Stimulated activated CD8-positive, alpha-beta memory T cell treated with anti-CD3 and anti-CD28 coated beads, Interleukin-2, amount 100 ng/mL, for 48 hours (primary cell): ENCODE data around the gene PGAP3.
"Not testable (repeated sequence)": the region's sequence is repeated elsewhere in the genome, so short reads cannot be mapped to it uniquely, and the experiment has no call there.

Source experiments
- DNase-seq, 2 donors: peaks; one replicate each; pipeline ENCODE4 v3.0.0-alpha.2; 2020; ENCODE audit warnings: low read depth in 2 of 2

Gene PGAP3, protein sequence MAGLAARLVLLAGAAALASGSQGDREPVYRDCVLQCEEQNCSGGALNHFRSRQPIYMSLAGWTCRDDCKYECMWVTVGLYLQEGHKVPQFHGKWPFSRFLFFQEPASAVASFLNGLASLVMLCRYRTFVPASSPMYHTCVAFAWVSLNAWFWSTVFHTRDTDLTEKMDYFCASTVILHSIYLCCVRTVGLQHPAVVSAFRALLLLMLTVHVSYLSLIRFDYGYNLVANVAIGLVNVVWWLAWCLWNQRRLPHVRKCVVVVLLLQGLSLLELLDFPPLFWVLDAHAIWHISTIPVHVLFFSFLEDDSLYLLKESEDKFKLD

DNA sequence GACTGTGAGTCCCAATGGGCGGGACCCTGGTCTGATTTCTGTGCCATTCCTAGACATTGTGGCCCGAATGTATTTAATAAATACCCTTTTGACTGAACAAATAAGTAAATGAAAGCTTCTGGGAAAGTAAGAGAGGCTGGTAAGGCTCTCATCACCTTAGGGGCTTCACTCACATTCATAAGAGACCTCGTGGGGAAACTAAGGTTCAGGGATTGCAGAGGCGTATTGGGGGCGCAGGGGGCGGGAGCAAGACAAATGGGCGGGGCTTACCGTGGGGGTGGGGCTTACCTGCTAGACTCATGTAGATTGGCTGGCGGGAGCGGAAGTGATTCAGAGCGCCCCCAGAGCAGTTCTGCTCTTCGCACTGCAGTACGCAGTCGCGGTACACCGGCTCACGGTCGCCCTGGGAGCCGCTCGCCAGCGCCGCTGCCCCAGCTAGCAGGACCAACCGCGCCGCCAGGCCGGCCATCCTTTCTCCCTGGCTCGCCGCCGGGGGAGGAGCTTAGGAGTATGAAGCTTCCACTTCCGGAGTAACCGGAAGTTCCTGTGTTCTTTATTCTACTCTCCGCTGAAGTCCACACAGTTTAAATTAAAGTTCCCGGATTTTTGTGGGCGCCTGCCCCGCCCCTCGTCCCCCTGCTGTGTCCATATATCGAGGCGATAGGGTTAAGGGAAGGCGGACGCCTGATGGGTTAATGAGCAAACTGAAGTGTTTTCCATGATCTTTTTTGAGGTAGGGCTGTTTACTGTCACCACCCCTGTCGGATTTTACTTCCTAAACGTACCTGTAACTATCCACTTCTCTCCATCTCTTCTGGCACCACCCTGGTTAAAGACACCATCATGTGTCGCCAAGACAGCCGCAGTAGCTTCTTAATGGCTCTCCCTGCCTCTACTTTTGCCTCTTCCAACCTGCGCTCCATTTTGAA is at the start of gene PGAP3:
TSS of gene PGAP3 (minus strand) at position 512 of the 929 bp plus-strand sequence. CDS start at position 469, 43 bp downstream.
- peak; percentile 83 to 91 for DNase-seq

DNA sequence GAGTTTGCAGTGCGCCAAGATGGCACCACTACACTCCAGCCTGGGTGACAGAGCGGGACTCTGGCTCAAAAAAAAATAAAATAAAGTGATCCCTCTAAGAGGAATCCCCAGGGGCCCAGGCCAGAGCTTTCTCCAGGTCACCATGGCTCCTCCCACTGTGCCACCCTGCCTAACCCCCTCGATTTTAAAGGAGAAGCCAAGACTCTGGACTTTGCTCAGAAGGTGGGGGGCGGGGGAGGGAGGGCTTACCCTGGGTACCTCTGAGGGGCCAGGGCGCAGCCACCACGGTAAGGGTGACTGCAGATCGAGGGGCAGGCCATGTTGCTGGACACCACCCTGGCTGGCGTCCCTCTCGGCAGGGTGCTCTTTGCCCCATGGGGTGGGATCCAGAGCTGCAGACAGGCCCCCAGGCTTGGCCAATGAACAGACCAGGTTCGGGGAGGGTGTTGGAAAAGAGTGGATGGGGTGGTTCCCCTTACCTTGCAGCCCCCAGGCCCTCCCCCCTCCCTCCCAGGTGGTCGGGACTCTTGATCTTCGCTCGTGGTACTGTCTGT is 49.4 kb upstream of the PGAP3 start:
- DNase-seq: no peak

DNA sequence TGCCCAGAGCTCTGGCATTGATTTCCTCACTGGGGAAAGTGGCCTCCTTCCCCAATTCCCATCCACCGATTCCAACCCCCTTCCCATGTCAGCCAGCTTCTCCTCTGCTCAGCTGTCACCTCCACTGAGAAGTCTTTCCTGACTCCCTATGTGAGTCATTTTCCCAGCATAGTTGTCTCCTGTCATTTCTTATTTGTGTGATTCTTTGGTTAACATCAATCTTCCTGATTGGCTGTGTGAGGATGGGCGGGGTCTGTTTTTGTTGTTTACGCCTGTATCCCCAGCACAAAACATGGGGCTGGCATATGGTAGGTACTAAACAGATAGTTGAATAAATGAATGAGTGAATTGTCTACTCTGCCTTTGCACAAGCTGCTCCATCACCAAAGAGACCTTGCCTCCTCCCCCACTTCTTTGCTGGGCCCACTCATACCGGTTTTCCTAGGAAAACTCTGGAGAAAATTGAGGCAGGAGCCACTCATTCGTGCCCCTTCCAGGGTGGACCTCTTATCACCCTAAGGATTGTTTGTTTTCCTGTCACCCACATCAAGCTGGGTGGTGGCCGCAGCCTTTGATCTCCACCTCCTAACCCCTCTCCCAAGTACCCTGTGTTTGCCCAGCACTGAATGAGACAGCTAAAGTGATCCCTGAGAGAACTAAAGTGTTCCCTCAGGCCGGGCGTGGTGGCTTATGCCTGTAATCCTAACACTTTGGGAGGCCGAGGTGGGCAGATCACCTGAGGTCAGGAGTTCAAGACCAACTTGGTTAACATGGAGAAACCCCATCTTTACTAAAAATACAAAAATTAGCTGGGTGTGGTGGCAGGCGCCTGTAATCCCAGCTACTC is 48.7 kb upstream of the PGAP3 start:
- DNase-seq: no peak

DNA sequence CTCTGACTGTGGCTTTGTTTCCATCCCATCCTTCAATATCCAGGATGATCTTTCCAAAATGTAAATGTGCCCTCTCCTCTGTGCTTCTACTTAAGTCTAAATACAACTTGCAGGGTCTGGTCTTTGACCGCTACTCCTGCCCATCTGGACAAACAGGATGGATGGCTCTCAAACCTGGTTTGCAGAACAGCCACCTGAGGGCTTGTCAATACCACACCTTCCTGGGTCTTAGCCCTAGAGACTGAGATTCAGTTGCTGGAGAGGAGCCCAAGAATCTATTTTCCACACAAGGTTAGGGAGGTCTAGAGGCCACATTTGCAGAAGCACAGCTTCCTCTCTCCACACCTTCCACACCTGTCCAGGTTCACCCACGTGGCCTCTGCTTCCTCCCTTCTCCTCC is 48.0 kb upstream of the PGAP3 start:
- DNase-seq: no peak

DNA sequence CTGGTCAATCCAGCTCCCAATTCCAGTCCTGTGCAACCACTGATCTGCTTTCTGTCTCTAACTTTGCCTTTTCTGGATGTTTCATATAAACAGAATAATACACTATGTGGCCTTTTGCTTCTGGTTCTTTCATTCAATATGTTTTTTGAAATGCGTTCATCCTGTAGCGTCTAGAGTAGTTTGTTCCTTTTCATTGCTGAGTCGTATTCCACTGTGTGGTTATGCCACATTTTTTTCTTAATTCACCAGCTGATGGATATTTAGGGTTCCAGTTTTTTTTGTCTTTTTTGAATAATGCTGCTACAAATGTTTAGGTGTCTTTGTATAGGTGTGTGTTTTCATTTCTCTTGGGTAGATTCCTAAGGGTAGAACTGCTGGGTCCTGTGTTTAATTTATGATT is 44.7 kb upstream of the PGAP3 start:
- DNase-seq: no peak

DNA sequence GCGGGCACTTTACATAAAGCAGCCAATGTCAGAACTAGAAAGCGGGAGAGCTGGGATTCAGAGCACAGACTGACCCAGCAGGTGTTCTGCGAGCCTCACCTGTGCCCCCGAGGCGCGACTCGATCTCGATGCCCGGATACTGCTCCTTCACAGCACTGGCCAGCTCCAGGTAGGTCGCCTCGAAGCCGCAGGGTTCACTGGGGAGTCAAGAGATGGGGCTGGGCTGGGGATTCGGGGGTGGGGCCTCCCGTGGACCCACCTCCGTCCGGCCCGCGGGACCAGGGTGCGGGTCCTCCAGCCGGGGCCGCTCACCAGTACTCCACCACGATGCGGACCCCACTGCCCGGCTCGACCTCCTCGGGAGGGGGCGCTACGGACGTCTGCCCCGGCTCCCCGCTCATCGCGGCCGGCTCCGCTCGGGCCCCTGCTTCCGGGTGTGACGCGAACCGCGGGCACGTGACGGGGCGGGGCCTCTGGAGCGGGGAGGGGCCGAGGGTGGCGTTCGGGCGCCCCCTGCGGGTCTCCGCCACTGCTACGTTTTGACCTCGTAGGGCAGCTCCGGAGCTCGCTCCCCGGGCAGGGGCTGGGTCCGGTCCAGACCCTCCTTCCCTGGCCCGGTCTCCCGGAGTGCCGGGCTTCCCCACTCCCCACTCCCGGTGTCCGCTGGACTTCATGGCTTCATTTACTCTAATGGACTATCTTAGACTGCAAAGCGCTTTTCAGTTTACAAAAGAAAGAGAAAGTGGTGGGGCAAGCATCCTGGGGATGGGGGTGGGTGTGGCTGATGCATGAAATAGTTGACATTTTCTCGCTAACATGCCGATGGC is 42.5 kb upstream of the PGAP3 start, which contains the start of gene MIEN1:
TSS of gene MIEN1 (minus strand) at position 438 of the 827 bp plus-strand sequence. CDS start at position 401, 37 bp downstream.
- peak; percentile 91 to 95 for DNase-seq

DNA sequence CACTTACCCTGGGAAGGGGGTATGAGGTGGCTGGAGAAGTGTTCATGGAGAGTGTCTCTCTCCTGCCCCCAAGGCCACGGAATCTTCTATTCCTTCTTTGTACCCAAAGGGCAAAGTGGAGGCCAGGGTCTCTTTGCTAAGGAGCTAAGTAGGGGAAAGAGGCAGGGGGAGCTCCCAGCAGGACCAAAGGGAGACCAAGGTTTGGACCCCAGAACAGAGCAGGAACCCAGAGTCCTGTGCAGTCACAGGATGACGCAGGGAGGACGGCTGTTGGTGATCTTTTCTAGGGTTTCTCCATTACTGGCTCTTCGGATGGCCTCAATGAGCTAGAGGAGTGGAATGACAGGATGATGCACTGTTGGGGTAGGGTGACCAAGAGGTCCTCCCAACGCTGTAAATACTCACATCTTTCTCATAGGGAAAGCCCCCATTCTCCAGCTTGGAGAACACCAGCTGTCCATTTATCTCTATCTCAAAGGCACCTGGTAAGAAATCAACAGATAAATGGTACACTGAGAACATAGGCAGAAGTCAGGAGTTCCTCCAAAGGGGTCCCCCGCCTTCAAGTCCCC is 41.5 kb upstream of the PGAP3 start:
- DNase-seq: no peak

DNA sequence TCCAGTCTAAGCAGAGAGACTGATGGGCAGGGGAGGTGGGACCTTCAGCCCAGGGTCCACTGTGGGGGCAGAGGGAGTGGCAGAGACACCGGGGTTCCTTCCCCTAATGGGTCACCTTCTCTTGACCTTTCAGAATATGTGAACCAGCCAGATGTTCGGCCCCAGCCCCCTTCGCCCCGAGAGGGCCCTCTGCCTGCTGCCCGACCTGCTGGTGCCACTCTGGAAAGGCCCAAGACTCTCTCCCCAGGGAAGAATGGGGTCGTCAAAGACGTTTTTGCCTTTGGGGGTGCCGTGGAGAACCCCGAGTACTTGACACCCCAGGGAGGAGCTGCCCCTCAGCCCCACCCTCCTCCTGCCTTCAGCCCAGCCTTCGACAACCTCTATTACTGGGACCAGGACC is 39.7 kb upstream of the PGAP3 start:
- DNase-seq: no peak

DNA sequence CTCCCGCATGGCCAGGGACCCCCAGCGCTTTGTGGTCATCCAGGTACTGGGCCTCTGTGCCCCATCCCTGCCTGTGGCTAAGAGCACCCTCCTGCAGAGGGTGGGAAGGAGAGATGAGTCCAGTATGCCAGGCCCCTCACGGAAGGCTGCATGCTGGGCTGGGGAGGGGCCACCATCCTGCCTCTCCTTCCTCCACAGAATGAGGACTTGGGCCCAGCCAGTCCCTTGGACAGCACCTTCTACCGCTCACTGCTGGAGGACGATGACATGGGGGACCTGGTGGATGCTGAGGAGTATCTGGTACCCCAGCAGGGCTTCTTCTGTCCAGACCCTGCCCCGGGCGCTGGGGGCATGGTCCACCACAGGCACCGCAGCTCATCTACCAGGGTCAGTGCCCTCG is 38.8 kb upstream of the PGAP3 start:
- no peak for DNase-seq

DNA sequence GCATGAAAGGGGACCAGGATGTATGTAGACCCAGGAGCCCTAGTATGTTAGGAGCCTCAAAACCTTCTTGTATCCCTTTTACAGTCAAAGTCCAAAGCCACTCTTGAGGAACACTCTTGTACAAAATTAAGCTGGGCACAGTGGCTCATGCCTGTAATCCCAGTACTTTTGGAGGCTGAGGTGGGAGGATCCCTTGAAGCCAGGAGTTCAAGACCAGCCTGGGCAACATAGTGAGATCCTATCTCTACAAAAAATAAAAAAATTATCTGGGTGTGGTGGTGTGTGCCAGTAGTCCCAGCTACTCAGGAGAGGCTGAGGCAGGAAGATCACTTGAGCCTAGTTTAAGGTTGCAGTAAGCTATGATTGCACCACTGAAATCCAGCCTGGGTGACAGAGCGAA is 38.1 kb upstream of the PGAP3 start:
- DNase-seq: not testable (repeated sequence)

DNA sequence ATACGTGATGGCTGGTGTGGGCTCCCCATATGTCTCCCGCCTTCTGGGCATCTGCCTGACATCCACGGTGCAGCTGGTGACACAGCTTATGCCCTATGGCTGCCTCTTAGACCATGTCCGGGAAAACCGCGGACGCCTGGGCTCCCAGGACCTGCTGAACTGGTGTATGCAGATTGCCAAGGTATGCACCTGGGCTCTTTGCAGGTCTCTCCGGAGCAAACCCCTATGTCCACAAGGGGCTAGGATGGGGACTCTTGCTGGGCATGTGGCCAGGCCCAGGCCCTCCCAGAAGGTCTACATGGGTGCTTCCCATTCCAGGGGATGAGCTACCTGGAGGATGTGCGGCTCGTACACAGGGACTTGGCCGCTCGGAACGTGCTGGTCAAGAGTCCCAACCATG is 36.9 kb upstream of the PGAP3 start:
- DNase-seq: no peak

DNA sequence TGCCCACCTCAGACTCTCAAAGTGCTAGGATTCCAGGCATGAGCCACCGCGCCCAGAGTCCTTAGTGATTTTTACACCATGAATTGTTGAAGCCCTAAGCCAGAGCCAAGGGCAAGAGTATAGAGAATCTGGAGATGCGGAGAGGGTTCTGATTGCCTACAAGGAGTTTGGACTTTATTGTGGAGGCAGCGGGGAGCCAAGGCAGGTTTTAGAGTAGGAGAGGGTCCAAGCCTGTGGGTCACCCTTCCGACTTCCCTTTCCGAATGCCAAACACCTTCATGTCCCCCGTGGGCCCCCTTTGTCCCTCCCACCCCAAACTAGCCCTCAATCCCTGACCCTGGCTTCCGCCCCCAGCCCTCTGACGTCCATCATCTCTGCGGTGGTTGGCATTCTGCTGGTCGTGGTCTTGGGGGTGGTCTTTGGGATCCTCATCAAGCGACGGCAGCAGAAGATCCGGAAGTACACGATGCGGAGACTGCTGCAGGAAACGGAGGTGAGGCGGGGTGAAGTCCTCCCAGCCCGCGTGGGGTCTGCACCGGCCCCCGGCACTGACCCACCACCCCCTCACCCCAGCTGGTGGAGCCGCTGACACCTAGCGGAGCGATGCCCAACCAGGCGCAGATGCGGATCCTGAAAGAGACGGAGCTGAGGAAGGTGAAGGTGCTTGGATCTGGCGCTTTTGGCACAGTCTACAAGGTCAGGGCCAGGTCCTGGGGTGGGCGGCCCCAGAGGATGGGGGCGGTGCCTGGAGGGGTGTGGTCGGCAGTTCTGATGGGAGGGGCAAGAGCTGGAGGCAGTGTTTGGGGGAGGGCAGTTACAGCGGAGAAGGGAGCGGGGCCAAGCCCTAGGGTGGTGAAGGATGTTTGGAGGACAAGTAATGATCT is 35.4 kb upstream of the PGAP3 start:
- DNase-seq: peak in 1 of 2 donors; percentile 26

DNA sequence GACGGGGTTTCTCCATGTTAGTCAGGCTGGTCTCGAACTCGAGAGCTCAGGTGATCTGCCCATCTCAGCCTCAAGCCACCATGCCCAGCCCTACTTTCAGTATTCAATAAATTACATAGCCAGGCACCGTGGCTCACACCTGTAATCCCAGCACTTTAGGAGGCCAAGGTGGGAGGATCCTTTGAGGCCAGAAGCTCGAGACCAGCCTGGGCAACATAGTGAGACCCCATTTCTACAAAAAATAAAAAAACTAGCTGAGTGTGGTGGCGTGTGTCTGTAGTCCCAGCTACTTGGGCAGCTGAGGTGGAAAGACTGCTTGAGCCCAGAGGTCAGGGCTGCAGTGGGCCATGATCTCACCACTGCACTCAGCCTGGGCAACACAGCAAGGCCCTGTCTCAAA is 34.2 kb upstream of the PGAP3 start:
- no peak for DNase-seq

DNA sequence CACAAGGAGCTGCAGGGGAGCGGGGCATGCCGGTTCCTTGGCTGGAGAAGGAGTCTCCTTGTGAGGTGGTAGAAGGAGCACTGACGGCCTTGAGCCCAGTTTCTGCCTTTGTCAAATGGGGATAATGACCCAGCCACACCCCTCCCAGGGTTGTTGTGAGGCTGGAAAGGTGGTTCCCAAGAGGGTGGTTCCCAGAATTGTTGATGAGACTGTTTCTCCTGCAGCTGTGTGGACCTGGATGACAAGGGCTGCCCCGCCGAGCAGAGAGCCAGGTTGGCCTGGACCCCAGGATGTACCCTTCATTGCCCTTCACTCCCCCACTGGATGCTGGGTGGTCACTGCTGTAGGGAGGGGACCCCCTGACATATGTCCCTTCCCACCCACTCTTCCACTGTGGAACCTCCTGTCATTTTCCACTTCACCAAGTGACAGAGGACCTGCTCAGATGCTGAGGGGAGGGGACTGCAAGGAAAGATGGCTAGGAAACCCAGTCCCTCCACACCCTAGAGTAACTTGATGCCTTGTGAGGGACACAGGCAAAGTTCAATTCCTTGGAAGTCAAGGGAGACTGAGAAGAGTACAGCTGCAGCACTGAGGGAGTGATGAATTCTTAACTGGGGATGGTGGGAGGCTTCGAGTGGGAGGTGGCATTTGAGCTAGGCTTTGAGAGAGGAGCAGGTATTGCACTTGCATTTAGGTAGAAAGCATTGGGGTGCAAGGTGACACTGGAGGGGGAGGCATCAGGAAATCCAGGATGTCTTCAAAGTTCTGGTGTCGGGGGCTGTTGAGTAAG is 31.9 kb upstream of the PGAP3 start:
- no peak for DNase-seq

DNA sequence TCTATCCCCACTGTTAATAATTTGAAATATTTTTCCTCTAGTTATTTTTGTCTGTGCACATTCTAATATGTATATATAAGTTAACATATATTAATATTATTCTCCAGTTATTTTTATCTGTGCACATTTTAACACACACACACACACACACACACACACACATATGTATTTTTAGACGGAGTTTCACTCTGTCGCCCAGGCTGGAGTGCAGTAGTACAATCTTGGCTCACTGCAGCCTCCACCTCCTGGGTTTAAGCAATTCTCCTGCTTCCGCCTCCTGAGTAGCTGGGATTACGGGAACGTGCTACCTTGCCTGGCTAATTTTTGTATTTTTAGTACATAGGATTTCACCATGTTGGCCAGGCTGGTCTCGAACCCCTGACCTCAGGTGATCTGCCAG is 29.8 kb upstream of the PGAP3 start:
- DNase-seq: no peak

DNA sequence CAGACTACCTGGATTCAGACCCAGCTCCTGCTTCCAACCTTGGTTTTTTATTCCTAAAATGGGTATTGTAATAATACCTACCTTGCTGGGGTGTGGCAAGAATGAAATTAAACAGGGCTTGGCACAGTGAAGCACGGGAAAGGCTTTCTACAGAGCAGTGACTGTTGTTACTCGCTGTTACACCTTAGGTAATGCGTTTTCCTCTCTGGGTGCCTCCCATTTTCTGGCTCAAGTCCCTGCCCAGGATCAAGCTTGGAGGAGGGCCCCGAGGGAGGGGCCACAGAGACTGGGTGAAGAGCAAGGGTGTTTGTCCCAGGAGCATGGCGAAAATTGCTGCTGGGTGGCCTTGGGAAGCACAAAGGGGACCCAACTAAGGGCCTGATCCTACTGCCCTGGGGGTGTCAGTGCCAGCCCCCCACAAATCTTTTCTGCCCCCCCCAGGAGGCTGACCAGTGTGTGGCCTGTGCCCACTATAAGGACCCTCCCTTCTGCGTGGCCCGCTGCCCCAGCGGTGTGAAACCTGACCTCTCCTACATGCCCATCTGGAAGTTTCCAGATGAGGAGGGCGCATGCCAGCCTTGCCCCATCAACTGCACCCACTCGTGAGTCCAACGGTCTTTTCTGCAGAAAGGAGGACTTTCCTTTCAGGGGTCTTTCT is 29.2 kb upstream of the PGAP3 start:
- no peak for DNase-seq

DNA sequence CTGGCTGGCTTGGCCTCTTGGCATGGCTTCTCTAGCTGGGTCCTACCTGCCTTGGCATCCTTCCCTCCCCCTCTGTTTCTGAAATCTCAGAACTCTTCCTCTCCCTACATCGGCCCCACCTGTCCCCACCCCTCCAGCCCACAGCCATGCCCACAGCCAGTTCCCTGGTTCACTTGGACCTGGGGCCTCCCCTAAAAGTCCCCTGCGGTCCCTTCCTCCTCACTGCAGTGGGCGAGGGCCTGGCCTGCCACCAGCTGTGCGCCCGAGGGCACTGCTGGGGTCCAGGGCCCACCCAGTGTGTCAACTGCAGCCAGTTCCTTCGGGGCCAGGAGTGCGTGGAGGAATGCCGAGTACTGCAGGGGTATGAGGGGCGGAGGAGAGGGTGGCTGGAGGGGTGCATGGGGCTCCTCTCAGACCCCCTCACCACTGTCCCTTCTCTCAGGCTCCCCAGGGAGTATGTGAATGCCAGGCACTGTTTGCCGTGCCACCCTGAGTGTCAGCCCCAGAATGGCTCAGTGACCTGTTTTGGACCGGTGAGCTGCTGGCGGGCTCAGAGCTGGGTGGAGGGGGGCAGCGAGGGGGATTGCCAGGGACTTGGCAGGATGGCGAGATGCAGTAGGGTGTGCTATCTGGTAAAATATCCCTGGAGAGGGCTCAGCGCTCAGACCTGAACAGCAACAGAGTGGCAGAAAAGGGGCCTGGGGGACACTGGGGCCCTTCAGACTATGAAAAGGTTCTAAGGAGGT is 28.4 kb upstream of the PGAP3 start:
- no peak for DNase-seq
